DOHH2 (cell line): ENCODE data around the gene HORMAD2.

ENCODE experiments used
- CTCF ChIP-seq: fragments of 200-600 bp; sonication (generic); IDR thresholded peaks from one replicate; pipeline ENCODE4 v1.5.1; 2014; ENCODE audit warnings: antibody characterized with exemption, mild to moderate bottlenecking, low read depth, low read length; ENCODE audit not compliant: poor library complexity, severe bottlenecking
- EZH2phosphoT487 ChIP-seq: fragments of 200-600 bp; sonication (generic); IDR thresholded peaks from 2 replicates; pipeline ENCODE4 v1.6.1; 2017; ENCODE audit warnings: borderline replicate concordance, mild to moderate bottlenecking, antibody characterized with exemption, low read length, moderate library complexity, mixed read lengths

- no peak for TF ChIP-seq CTCF
- TF ChIP-seq EZH2phosphoT487 = no peak
These were observed 9.4 kb downstream of the HORMAD2 start for GRCh38 chr22:30089655-30089974.
